HTERT RPE-1 (cell line): Measurements from ENCODE around the gene ITGB5.

Source experiments
- in situ Hi-C: fragments of 300-500 bp; cut with MboI; formaldehyde crosslinking; loops from 4 replicates; pipeline ENCODE4 v1.14.3; 2020; ENCODE audit warnings: low sequenced_read_pairs

Gene ITGB5

DNA sequence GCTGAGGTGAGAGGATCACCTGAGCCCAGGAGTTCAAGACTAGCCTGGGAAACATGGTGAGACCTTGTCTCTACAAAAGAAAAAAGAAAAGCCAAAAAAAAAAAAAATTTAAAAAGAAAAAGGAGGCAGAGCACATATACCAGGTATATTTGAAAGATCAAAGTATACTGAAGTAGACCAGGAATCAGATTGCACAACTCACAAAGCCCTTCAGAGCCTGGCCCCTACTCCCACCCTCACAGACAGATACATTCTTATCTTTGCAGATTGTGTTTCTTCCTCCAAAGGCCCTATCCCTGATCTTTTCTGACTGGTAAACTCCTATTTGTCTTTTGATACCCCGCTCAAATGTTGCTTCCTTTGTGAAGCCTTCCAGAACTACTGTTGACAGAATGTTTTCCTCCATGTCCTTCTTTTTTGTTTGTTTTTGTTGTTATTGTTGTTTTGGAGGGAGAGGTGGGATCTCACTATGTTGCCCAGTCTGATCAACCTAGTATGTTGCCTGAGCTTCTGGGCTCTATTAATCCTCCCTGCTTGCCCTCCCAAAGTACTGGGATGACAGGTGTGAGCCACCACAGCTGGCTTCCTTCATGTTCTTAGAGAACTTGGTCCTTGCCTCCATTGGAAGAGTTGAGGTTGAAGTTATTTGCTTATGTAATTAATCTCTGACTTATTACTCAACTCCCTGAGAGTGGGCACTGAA is 9.8 kb upstream of the ITGB5 start:
- in situ Hi-C loops = no loop called here

- in situ Hi-C loops = no loop called here
Observed at GRCh38 chr3:124895756-124896155, 8.6 kb upstream of the ITGB5 start.

DNA sequence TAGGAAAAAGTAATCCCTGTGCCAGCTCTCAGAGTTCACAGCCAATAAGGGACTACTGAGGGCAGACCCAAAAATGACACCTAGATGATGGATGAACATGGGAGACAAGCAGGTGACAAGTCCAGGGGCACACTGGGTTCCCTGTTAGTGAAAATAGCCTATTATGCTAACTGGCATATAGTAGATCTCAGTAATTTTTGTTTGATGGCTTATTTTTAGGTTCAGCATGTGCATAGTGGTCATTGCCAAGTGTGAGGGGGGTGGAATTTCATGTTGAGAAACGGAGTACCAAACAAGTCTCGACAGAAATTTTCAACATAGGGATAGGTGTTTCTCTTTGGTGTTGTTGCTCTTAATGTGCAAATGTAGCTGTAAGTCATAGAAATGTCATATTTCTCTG is 6.4 kb upstream of the ITGB5 start:
- in situ Hi-C loops = no loop called here

DNA sequence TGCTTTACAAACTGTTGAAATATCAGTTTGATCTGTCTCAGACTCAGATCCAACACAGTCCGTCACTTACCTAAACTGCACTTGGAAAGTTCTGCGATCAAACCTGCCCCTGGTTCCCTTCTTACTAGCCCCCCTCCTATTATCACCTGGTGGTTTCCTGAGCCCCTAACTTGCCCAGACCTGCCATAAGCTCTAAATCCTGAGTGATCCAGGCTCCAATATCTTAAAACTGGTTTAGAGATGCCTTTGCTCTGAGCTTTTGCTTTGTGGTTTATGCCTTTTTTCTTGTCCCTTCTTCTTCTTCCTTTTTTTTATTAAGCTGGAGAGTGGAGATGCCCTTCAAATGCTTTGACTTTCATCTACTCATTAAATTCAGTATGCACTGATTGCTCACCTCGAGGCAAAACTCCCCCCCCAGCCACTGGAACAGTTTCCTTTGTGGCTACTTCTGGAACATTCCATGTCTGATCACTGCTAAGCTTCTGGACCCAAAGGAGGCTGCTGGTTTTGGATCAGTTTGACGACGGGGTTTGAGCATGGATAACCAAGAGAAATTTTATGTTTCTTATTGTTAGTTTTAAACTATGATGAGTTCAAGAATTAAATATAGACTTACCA is 3.5 kb upstream of the ITGB5 start:
- in situ Hi-C loops = no loop called here

DNA sequence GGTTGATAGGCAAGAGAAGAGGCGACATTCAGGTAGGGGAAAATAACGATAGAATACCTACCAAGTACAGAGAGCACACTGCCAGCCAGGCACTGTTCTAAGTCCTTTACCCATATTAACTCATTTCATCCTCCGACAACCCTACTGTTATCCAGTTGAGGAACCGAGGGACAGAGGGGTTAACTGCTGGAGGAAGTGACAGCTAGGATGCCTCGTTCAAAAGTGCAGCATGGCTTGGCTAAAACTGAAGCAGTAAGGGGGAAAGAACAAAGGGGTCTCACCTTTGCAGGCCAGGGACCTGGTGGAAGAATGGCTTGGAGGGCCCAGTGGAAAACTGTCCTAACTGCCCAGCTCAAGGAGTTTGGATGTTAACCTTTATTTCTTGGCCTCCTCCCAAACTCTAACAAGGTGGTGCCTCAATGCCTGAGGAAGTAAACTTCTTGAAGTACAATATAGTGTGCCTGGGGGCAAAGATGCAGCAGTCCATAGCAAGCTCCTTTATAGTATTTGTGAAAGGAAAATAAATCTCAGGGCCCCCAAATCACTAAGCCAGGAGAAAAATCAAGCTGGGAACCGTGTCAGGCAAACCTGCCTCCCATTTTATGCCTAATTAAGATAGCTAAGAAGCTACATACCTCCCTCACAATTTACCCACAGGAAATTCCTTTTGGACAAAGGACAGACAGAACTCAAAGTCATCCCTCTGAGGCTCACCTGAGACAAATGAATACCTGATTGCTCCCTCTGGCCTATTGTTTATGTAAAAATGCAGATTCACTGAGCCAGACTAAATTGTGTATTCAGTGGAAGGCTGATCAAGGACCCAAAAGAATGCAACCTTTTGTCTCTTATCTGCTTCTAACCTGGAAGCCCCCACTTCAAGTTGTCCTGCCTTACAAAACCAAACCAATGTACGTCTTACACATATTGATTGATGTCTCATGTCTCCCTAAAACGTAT is 1.6 kb upstream of the ITGB5 start:
- in situ Hi-C loops = no loop called here

- in situ Hi-C loops = no loop called here
Observed at GRCh38 chr3:124887932-124888298, 750 bp upstream of the ITGB5 start.

GRCh38 chr3:124886168-124887056 is 753 bp downstream of the ITGB5 start:
- in situ Hi-C loops = no loop called here

DNA sequence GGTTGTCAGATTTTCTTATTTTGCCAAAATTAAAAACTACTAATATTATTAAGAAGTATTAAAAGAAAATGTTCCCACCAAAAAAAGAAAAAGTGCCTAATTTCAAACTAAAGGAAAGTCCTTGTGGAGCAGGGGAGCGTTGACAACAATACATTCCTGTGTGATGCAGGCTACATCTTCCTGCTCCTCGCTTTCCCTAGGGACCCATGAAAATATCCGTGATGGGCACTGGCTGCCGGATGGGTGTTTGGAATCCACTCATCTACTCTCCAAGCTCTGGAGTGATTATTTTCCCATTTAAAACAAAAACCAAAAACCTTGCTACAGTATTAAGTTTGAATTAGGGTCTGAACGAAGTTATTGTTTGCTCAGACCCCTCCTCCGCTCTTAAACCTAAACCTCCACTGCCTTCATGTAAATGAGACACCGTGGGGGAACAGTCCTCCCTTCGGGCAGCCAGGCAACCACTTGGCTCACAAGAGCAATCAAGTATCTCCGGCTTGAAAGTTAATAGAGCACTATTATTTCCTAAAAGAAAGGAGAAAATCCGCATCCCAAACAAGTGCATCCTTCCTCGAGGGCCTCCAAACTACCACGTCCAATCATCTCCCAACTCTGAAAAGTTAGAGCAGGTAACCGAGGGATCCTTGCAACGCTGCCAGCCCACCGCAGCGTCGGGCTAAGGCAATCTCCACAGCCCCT is 1.5 kb downstream of the ITGB5 start:
- in situ Hi-C loops = no loop called here

GRCh38 chr3:124884474-124885101 is 2.6 kb downstream of the ITGB5 start:
- in situ Hi-C loops = no loop called here

DNA sequence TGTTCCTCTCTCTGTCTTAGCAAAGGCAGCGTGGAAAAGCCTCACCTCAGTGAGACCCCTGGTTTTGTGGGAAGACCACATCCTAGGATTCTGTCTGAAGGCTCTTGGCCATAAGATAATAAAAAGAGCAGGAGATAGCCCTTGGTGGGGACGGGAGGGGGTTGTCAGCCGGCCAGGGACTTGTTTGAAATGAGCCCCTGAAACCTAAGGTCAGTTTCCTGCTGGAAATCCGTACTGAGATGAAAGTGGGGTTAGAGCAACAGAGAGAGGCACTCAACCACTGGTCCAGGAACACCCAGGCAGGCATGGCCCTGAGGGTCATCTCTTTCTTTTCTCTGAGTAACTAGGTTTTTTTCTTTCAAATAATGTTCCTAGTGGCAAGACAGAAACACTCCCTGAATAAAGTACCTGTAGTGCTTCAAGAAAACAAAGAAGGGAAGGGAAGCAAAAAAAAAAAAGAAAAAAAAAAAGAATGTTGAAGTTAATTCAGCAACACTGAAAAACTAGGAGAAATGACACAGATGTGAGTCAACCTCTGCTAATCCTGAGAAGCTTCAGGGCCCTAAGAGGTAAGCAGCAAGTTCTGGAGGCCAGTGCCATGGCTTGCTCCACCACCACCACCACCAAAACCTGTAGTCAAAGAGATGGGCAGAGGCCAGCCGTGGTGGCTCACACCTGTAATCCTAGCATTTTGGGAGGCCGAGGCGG is 3.2 kb downstream of the ITGB5 start:
- in situ Hi-C loops = no loop called here

GRCh38 chr3:124882816-124883747 is 4.1 kb downstream of the ITGB5 start:
- in situ Hi-C loops = no loop called here

DNA sequence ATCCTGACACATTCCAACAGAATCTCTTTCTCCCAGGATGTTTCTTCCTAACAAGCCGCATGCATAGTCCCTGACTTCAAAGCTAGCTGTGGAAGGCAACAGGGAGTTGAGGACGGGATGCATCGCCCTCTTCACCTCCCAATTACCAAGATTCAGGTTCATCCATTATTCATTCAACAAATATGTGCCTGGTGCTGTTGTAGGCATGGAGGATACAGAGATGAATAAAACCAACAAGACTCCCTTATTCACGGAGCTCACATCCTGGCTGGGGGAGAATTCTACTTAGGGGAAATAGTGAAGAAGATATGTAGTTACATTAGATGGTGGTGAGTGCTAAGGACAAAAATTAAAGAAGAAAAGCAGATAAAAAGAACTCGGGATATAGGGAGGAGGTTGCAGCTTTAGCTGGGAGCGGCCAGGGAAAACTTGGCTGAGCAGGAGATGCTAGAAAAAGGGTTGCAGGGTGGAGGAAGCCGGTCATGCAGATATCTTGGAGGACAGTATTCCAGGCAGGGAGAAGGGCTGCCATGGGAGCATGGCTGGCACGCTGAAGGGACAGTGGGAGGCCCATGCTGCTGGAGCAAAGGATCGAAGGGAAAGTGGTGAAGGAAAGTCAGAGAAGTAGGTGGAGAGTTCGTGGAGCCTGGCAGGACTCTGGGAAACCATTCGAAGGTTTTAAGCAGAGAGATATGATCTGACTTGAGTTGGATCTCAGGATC is 5.0 kb downstream of the ITGB5 start:
- in situ Hi-C loops = no loop called here

DNA sequence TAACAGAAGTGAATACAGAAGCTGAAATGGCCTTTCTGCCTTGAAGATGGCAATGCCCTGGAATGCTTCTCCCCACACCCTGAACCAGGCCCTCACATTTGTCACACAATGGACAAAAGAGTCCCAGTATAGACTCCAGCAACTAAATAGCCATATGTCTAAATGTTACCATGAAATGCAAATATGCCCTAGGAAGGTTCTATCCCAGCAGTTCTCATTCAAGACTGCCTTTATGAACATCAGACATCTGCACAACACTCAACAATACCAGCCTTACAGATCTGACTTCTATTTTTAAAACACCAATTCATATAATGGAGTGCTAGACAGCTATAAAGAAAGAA is 7.9 kb downstream of the ITGB5 start:
- in situ Hi-C loops = no loop called here

DNA sequence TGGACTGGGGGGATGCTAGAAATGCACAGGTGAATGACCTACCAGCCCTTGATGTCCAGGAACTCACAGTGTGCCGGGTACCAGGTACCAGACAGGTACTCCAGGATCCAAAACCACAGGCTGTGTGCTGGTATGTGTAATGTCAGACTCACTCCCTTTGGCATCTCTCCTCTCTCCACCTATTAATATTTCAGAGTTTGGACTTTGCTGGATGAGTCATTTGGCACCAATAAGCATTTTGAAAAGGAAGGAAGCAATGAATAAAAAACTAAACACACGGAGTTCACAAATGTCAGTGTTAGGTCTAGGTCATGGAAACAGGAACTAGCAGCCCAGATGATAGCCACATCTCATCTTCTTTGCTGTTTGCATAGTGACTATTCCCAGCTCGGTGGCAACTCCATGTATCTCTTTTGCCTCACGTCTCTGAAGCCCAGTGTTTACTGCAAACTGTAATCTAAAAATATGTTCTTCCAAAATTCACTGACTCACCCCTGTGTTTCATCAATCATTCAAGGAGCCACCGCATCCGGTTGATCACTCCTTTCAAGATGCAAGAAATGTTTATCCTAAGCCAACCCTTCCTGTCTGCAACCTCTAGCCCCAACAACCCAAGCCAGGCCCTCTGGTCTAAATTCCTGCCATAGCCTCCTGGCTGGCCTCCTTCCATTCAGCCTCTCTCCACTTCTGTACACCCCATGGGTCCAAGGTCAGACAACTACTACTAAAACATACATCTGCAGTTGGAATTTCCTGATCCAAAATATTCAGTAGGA is 8.4 kb downstream of the ITGB5 start:
- in situ Hi-C loops = no loop called here

DNA sequence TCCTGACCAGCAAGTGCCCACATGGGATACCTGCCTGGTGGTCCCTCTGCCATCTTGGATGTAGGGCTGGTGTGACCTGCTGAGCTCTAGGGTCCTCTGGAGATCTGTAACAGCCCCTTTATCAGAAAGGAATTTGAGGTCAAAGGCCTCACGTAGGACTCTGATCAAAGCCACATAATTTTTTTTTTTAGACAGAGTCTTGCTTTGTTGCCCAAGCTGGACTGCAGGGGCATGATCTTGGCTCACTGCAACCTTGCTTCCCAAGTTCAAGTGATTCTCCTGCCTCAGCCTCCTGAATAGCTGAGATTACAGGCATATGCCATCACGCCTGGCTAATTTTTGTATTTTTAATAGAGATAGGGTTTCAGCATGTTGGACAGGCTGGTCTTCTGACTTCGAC is 9.5 kb downstream of the ITGB5 start:
- in situ Hi-C loops = no loop called here

DNA sequence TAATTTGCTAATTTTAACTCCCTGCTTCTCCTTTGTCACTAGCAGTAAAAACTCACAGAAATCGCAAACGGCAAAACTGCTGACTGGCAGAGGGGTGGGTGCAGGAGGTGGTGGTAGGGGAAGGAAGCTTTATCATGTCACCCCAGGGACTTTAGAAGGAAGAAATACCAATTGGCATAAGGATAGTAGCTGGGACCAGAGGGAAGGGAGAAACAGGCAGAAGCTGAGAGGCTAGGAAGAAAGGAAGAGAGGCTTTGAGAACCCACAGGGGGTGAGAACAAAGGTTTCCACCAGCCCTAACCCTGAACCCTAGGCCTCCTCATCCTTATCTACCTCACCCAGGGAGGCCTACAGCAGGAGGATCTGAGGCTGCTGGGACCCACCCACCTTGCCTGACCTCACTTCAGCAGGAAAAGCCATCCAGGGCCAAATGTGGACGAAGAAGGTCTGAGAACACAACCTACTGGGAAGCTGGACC is 10.7 kb downstream of the ITGB5 start:
- in situ Hi-C loops = no loop called here

DNA sequence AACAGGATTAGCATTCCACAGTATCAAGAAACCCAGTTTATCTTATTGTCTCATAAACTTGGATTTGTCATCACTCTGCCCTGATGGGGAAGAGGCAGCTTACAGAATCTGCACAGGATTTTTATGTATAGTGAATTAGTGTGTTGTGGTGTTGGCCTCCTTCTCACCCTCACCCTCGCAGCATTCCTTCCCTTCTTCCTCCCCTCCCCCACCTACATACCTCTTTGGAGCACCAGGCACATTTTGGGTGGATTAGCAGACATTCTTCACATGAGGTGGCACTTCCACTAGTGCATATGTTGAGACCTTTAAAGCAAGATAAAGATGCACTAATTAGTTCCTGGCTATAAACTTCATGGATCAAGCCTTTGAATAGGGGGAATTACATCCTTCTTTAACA is 13.9 kb downstream of the ITGB5 start:
- in situ Hi-C loops = no loop called here
